ENCODE measurements around the gene PPIF.

The PPIF gene

DNA sequence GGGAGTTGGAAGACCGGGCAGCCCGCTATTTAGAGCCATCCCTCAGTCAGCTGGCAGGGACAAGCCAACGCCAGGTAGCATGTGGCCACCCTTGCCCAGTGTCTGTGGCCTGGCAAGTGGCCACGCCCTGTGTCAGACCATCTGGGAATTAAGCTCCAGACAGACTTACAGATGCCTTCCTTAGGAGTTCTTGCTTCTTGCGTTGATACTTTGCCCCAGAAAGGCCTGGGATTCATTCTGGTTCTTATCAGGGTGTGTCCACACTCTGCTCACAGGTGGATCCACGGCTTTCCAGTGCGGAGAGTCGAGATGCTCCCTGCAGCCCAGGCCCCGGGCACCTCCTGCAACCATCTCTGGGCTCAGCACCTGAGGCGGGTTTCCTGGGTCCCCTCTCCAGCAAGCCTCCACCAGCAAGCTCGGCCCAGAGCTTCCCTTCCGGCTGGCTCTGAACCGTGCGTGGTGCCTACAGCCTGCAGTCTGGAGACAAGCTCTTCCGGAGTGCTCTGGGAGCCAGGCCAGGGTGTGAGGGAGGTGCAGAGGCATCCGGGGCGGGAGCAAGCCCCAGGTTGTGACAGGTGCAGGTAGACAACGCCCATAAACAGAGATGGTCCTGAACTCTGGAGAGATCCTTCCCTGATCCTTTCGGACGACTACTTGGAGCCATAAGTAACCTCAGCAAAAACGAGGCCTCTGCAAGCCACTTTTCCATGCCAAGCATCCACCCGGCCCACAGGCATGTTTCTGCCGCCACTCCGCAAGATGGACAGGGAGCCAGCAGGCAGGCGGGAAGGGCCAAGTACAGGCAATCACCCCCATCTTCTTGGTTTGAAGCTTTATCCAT lies 32.3 kb upstream of the PPIF start:
- DNase-seq = no peak

DNA sequence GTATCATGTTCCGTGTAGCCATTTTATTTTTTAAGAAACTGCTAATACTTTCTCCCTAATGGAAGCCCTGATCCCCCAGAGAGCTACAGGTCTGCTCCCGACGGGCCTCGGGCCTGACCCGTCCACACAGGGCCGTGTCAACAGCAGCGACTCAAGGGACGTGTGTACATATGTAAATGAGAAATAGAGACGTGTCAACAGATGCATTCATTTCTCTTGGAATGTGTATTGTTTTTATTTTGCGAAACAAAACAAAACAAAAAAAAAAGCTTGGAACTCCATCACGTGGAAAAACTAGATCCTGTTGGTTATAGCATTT lies 31.7 kb upstream of the PPIF start:
- DNase-seq = no peak

DNA sequence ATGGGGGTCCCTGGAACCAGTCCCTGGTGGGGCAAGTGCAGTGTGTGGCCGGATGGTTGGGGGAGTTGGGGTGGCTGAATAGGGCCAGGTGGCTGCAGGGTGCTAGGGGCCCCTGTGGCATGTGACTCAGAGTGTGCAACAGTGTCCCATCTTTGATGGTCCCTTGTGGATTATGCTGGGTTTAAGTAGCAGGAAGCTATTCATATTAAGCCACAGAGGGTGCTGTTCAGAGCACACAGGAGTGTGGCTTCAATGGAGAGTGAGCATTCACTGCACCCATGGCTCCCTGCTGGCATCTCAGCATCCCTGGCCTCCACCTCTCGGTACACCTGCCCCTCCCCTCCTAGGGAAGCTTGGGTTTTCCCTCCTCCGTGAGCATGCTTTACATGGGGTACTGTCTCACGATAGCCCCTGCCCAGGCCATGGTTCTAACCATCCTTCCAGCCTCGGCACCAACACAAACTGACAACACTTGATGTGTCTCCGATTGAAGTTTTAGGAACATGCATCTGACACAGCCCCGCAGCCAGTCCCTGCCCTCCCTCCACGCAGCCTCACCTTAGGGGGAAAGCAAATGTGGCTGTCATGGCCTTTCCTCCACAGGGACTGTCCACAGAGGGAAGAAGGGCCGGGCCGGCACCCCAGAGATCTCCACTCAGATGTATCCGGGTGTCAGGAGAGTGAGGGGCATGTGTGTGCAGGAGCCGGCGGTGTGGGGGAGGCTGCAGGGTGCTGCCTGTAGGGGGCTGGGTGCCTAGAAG lies 30.4 kb upstream of the PPIF start:
- DNase-seq = no peak

DNA sequence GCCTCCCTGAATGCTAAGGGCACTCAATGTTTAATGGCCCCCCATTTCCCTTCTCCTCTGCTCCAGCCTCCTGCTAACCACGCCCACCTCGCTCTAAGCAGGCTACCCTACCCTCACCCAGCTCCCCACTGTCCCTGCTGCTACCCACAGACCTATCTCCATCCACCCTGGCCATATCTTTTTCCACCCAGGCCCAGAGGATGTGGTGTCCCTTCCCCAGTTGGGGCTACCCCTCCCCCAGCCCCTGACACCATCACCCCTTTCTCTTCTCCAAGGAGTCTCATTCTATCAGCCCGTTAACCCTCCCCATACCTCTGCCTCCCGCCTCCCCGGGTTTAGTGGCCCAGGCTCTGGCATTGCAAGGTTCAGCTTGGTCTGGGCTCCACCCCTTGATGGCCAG lies 28.9 kb upstream of the PPIF start:
- no peak for DNase-seq

DNA sequence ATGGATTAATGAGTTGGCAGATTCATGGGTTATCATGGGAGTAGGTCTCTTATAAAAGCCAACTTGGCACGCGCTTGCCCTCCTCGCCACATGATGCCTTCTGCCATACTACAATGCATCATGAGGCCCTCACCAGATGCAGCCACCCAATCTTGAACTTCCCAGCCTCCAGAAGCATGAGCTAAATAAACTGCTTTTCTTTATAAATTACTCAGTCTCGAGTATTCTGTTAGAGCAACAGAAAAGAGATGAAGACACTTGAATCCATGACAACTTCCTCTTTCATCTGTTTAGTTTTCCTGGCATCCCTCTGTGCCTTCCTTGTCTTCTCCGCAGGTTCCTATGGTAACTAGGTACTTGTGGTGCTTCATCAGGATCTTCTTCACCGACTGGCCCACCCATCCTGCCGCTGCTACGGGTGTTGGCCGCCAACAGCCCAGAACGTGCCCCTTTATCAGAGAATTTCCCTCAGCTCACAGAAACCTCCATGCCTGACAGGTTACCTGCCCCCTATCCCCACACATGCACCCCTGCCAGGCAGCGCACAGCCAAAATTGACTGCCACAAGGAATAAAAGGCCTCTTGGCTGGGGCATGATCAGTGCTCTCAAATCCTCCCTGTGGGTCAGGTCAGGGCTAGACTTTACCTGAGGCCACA lies 28.0 kb upstream of the PPIF start:
- DNase-seq = no peak

DNA sequence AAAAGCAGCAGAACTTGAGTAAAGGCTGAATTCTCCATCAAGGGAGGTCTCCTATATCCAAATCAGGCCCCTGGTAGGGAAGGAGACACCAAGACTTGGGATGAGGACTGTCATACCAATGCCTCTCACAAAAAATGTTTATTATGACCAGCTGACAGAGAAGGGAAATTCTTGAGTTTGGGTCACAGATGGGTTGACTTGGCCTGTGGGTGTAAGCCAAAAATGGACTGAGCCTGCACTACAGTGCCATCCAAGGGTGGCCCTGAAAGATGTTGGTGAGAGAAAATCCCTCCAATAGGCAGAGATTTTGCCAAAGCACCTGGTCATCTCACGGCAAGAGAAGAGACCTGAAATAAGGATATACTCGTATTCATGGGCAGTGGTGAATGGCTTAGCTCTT lies 27.0 kb upstream of the PPIF start:
- DNase-seq = no peak

DNA sequence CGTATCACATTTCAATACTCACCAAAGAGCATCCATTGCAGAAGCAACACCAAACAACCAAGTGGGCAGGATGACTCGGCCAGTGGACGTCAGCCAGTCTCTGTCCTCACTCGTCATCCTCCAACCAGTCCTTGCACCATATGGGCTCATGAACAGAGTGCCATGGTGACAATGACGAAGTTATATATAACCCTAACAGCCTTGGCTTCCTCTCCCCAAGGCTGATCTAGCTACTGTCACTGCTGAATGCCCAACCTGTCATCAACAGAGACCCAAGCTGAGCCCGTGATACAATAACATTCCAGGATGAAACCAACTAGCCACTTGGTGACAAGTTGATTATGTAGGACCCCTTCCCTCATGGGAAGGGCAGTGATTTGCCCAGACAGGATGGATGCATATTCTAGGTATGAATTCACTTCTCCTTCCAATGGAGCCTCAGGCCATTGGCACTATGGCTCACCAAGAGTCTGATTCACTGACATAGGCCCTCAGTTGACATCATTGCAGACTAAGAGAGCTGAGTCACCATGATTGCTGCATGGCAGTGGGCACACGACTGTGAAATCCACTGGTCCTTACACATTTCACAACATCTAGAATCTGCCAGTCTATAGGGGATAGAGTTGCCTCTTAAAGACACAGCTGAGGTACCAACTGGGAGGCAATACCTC lies 26.3 kb upstream of the PPIF start:
- peak in 1 of 2 experiments; percentile 51 for DNase-seq

DNA sequence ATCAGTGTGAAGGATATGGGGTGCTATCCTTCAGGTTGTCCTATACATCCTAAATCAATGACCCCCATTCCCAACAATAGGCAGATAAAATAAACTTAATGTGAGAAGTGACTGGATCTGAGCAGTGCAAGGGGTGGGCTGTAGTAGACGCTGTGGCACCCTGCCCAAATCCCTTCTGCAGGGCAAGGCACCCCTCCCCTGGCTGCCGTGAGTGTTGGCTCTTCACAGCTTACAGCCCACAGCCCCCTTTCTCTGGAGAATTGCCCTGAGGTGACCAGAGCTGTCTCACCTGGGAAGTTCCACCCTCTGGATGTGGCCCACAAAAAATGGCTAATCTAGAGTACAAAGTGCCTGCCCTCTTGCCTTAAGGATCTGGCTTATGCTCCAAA lies 25.8 kb upstream of the PPIF start:
- no peak for DNase-seq

DNA sequence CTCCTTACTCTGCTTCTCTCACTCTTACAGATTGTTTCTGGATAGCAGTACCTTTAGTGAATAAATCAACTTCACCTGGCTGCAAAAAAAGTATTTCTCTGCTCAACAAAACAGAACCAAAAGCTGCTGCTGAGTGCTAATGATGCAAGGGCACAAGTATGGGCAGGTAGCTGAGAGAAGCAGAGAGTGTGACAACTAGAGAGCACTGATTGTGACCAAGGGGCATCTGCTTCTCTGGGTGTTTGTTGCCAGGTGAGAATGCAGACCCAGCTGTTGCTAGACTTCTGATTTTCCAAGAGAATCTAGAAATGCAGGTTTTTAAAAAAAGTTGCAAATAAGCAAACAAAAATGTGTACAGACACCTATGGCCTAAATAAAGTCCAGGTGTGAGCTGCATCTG lies 25.3 kb upstream of the PPIF start:
- no peak for DNase-seq

DNA sequence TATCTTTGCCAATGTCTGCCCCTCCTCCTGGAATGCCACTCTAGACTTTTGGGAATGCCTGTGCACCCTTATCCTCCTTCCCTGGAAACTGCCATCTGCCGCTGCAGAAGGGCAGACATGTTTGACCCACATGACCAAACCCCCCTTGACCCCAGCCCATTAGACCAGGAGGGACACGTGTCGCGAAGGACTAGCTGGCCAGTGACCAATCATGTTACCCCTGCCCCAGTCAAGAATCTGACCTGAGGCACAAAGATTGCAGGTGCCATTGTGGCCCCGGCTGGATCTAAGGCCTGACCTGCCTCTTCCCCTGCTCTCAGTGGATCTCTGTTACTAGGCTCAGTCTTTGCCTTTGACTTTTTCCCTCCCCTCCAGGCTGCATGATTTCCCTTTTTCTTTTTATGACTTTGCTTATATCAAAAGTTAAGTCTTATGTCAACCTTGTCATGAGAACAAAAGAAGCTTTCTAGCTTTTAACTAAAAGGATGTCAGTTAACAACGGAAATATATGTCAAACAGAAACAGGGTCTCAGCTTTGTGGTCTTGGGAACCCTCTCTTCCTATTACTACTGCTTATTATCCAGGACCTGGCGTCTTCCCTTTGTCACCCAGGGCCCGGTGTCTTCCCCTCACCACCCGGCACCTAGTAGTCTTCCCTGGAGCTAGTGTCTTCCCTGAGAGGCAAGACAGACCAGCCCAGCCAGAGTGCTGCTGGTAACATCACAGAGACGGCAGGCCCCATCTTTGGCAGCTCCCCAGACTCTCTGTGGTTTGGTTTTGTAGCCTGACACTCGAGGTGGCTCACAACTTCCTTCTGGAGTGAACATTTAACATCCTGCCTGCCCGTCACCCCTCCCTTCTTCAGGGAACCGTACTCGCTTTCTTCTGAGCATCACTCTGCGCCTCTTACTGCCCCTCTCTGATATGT lies 24.4 kb upstream of the PPIF start:
- DNase-seq = peak; percentile 57 to 72

DNA sequence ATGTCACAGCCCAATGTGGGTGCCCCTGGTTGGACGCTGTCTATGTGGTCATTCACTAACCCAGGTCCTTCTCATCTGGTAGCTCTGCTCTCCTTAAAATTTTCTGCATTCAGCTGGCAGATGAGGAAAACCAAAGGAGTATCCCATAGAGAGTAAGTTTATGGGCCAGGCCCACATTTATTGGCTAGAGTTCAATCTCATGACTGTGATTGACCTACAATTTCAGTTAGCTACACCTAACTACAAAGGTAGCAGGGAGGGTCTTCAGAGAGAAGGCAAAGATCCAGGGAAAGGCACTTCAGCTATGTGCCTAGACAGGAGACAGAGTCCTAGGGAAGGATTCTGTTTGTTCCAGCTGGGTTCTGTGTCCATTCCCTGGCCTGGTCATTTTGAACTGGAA lies 23.7 kb upstream of the PPIF start:
- no peak for DNase-seq

DNA sequence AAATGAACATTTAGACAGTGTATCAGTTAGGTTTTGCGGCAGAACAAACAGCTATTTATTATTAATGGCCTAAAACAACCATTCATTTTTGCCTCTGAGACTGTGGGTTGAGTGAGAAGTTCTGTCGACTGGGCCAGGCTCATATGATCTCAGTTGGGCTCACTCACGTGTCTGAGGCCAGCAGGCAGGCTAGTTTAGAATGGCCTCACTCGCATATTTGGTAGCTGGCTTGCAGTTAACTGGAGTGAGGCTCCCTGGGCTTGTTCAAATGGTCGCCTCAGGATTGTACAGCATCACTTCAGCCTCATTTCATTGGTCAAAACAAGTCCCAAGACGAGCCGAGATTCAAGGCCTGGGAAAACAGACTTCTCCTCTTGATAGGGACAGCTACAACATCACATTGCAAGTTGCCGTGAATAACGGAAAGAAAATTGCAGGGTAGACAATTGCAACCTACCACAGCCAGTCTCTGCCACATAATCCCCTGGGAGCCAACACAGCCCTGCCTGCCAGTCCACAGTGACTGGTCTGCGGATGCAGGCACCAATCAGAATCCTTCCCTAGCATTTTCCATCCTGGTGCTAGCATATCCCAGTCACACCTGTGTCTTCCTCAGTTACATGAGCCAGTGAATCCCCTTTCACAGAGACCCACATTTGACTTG lies 23.1 kb upstream of the PPIF start:
- no peak for DNase-seq

DNA sequence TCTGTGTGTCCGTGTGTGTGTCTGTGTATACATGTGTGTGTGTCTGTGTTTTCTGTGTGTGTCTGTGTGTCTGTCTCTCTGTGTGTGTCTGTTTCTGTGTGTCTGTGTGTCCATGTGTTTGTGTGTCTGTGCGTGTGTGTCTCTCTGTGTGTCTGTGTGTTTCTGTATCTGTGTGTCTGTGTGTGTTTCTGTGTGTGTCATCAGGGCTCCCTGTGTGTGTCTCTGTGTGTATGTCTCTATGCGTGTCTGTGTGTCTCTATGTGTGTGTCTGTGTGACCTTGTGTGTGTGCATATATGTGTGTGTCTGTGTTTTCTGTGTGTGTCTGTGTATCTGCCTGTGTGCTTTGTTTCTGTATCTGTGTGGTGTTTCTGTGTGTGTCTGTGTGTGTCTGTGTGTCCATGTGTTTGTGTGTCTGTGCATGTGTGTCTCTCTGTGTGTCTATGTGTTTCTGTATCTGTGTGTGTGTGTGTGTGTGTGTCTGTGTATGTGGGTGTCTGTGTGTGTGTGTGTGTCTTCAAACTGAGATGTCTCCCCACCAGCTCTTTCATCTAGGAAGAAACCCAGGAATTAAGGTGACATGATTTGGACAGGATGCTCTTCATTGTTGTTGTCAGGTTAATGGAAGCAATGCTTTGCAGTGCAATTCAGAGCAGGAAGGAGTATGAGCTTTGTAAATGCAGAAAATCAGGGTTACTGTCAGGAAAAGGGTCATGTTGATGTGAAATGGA lies 20.7 kb upstream of the PPIF start:
- no peak for DNase-seq

DNA sequence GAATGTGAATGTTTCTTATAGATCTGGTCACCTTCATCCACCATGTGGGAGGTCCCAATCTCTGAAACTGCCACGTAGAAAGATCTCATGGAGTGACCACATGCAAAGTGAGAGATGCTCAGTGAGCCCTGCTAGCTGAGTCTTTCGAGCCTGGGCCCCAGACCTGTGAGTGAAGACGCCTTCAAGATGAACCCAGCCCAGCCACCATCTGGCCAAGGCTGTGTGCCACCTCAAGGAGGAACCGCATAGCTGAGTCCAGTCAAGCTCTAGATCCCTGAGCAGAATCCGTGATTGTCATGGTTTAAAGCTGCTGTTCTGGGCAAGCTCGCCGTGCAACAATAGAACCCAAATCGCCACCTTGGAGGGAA lies 20.2 kb upstream of the PPIF start:
- no peak for DNase-seq

DNA sequence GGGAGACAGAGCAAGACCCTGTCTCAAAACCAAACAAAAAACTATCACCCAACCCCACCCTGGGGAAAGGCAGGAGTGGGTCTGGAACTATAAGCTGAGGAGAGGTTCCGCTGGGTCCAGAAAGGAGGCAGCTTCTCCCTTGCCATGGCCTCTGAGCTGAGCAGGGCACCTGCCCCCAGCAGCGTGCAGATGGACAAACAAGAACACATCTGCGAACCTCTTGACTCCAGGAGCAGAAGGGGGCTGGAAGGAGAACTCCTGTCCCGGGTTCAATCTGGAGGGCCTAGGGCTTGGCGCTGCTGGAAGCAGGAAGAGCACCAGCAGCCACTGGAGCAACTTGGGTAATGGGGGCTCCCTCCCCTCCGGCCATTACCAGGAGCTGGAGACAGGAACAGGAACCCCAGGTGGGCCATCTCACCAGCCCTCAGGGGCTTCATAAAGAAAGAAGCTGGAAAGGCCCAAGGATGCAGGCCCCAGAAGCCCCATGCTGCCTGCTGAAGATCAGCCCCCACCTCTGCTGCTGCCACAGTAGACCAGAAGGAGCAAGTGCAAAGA lies 19.0 kb upstream of the PPIF start:
- DNase-seq = no peak

DNA sequence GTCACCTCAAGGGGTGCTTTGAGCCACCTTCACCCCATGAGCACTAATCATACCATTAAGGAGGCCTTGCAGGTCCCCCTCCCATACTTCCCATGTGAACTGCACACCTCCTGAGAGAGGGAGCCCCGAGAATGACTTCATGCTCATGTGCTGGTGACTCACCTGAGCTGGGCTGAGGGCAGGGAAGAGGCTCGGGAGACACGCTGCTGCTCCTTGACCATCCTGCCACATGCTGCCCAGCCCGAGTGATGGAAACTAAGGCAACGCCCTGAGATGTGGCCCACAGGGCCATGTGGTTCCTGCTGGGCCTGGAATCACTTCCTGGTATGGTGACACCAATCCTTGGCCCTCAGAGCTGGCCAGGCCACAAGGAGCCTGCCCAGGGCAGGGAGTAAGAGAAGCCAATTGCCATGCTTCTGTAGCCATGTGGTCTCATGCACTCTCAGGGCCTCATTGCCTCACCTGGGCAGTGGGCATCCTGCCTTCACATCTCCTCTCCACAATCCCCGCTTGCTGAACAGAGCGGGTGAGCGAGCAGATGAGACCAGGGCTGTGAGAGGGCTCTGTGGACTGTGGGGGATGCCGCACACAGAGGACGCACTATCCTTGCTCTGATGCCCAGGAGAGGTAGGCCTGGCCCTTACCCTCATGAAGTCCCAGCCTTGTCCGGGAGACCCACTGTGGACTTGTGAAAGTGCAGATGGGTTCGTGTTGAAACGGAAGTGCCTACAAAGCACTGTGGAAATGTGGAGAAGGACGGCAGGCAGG lies 18.3 kb upstream of the PPIF start:
- no peak for DNase-seq

DNA sequence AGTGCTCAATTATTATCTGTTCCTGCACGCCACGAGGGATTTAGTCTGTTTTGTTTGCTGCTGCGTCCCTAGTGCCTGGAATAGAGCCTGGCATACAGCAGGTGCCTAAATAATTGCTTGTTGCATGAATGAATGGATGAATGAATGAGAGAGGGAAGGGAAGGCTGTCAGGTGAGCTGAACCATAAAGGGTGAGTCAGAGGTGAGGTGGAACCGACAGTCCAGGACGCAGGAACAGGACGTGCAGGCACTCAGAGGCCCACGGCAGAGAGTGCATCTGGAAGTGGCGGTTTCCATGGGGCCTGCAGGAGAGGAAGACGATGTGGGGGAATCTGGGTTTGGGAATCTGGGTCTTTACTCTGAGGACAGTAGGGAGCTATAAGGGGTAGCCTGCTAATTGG lies 17.7 kb upstream of the PPIF start:
- DNase-seq = no peak

DNA sequence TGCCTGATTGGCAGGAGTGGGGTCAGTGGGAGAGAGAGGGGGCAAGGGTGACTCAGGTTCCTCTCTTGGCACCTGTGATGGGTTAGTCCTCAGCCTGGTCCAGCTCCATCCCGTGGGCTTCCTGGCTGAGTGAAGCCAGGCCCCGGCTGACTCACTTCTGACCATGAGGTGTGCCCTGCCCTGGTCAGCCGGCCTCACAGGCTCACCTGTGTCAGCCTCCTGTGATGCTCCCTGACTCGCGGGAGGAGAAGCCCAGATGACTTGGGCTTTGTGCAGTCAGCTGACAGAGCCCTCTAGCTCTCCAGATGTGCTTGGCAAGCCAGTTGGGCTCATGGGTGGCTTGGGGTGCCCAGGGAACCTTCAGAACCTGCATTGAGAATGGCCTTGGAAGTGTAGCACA lies 16.0 kb upstream of the PPIF start:
- peak in 1 of 2 experiments; percentile 12 for DNase-seq

DNA sequence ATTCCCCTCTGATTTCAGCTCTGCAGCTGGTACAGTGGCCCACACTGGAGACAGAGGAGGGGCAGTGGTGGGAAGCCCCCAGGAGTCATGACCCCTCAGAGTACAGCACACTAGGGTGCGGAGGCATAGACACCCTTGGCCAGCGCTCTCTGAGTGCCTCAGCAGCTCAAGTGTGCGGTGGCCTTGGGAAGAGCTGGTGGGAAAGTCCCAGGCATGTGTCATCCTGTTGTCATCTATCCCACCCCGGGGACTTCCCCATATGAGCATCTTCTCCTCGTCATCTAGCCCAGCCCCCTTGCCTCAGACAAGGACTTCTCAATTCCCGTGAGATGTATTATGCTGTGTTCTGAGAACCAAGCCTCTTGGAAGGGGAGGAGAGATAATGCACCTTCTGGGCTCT lies 15.6 kb upstream of the PPIF start:
- DNase-seq = peak; percentile 71 to 89

Measured in stimulated activated CD4-positive, alpha-beta T cell treated with anti-CD3 and anti-CD28 coated beads, Interleukin-4, amount 100 ng/mL, for 4 hours (primary cell).